GM12875 (cell line): ENCODE results near the gene TTC9B.

ENCODE experiments used
- H3K4me3 ChIP-seq: one replicate; pipeline ENCODE4 v1.5.1; 2011; ENCODE audit warnings: low read depth, low read length, control low read depth
- TF ChIP-seq, protein P1 (sequence below): IDR thresholded peaks from 2 replicates; pipeline ENCODE4 v1.5.1; 2011; ENCODE audit warnings: low read depth, mild to moderate bottlenecking, control low read depth, inconsistent platforms, low read length, moderate library complexity, borderline replicate concordance; ENCODE audit not compliant: insufficient read depth

The TTC9B gene

GRCh38 chr19:40264314-40265054, 46.3 kb upstream of the TTC9B start:
- H3K4me3 ChIP-seq: no peak overlapping the region
- TF ChIP-seq, protein P1, sequence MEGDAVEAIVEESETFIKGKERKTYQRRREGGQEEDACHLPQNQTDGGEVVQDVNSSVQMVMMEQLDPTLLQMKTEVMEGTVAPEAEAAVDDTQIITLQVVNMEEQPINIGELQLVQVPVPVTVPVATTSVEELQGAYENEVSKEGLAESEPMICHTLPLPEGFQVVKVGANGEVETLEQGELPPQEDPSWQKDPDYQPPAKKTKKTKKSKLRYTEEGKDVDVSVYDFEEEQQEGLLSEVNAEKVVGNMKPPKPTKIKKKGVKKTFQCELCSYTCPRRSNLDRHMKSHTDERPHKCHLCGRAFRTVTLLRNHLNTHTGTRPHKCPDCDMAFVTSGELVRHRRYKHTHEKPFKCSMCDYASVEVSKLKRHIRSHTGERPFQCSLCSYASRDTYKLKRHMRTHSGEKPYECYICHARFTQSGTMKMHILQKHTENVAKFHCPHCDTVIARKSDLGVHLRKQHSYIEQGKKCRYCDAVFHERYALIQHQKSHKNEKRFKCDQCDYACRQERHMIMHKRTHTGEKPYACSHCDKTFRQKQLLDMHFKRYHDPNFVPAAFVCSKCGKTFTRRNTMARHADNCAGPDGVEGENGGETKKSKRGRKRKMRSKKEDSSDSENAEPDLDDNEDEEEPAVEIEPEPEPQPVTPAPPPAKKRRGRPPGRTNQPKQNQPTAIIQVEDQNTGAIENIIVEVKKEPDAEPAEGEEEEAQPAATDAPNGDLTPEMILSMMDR: no peak

- TF ChIP-seq, protein P1: no peak
- no peak overlapping the region for H3K4me3 ChIP-seq
These were observed 45.5 kb upstream of the TTC9B start for GRCh38 chr19:40263440-40264313.

- no peak overlapping the region for H3K4me3 ChIP-seq
- TF ChIP-seq, protein P1: no peak
These were observed 44.2 kb upstream of the TTC9B start for GRCh38 chr19:40262422-40262821.

DNA sequence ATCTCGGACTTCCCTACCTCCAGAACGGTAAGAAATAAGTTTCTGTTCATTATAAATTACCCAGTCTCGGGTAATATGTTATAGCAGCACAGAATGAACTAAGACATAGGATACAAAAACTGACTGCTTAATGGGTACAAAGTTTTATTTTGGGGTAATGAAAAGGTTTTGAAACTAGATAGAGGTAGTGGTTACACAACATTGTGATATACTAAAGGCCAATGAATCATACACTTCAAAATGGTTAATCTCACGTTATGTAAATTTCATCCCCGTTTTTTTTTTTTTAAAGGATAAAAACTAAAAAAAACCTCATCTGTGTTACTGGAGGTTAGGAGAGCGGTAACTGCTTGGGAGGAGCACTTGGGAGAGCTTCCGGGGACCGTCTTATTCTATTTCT, 43.4 kb upstream of the TTC9B start:
- TF ChIP-seq, protein P1: no peak
- H3K4me3 ChIP-seq: no peak overlapping the region

DNA sequence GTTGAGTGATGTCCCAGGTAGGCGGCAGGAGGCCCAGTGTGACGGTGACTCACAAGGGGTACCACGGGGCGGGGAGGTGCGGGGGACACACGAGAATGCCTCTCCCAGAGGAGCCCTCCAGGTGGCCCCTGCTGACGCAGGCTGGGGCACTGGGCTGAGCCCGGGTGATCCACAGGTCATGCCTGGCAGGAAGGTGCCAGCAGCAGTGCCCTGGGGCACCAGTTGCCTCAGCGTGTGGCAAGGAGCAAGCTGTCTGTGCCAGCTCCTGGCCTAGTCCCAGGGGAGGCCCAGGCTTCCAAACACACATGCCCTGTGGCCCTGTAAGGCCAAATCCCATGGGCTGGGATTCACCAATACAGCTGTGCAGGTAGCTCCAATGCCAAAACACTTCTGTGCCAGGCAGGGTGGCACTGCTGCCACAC, 38.9 kb upstream of the TTC9B start:
- H3K4me3 ChIP-seq: no peak overlapping the region
- TF ChIP-seq, protein P1: no peak

DNA sequence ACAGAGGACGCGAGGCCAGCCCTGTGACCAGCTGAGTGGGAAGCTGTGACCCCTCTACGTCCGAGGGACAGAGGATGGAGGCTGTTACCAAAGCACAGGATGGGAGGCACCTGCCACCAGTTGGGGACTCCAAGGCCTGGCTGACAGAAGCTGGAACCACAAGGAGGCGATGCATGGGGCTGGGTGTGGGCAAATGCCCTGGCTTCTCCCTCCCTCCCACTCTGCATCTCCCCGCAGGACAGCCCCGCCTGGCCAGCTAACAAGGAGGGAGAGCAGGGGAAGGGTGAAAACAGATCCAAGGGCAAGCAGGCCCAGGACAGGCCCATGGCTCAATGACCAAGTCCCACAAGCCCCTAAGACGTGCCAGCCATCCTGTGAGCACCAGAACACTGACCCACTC, 38.3 kb upstream of the TTC9B start:
- TF ChIP-seq, protein P1: no peak
- H3K4me3 ChIP-seq: no peak overlapping the region
